Stimulated activated CD8-positive, alpha-beta memory T cell treated with anti-CD3 and anti-CD28 coated beads, Interleukin-7, amount 100 ng/mL, for 48 hours (primary cell): ENCODE data around the gene SRGAP3.

Experiments used
- DNase-seq, 2 donors: peaks; one replicate each; pipeline ENCODE4 v3.0.0-alpha.2; 2020; ENCODE audit warnings: low read depth in 1 of 2; ENCODE audit errors: extremely low read depth in 1 of 2

Gene SRGAP3

GRCh38 chr3:9067352-9067975, 182.0 kb downstream of the SRGAP3 start:
- DNase-seq, result no peak

DNA sequence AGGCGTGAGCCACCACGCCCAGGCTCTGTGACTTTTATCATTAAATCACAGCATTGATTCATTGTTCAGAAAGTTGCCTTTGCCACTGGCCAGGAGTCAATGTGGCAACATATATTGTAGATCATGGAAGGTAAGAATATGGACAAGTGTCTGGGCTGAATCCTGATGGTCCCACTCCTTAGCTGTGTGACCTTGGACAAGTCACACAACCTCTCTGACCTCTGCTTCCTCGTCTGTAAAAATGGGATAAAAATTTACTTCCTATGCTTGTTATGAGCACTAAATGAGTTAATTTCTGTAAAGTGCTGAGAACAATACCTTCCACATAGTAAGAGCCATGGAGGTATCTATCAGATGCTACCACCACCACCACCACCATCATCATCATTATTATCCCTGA, 182.7 kb downstream of the SRGAP3 start:
- DNase-seq, result no peak

GRCh38 chr3:9066141-9066540, 183.3 kb downstream of the SRGAP3 start:
- DNase-seq, result no peak

DNA sequence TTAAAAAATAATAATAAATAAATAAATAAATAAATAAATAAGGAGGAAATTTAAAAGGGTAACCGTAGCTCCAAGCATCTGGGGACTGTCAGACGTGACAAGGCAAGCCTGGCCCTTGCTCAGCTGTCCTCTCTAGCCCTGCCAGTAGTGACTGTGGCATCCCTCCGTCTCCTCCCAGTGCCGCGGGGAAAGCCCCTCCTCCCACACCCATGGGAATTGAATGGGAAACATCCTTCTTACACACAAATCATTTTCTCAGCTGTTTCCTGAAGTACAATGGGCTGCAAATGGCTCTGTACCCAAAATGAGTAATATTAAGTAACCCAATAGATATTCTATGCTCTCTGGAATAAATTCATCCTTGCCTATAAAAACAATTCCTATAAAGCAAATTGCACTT, 184.6 kb downstream of the SRGAP3 start:
- DNase-seq, result no peak

DNA sequence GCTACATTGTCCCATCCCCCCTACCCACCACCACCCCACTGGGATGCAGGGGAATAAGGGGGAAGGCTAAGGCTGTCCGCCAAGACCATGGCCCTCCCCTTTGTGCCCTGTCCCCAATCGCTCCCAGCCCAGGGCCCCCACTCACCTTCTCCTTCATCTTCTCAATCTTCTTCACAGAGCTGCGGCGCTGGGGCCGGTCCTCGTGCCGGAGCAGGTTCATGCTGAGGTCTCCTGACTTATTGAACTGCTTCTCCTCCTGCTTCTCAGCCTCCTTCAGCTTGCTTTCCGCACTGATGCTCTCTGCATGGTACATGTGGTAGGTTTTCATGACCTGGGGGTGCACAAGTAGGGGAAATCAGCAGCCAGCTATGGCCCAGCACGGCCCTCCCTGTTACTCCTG, 185.2 kb downstream of the SRGAP3 start:
- no peak for DNase-seq

- no peak for DNase-seq
Measured at GRCh38 chr3:9062570-9062969, 186.9 kb downstream of the SRGAP3 start.

DNA sequence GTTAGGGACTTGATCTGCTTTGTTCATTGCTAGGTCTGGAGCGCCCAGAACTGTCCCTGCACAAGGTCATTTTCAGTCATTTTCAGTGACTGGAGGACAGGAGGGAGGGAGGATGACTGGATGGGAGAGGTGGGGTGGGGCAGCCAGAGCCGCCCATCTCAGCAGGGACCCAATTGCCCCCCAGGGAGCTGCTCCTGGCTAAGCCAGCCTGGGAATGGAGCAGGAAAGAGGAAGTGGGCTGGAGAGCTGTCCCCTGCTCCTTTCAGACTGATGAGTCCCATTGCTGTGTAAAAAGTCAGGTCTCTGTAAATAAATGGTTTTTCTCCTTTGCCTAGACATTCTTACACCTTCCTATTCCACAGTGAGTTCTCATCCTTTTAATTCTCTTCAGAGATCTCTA, 187.8 kb downstream of the SRGAP3 start:
- no peak for DNase-seq

- DNase-seq, result no peak
Measured at GRCh38 chr3:9059489-9060400, 189.7 kb downstream of the SRGAP3 start.

GRCh38 chr3:9056581-9056980, 192.9 kb downstream of the SRGAP3 start:
- DNase-seq, result no peak

- DNase-seq, result no peak
Measured at GRCh38 chr3:9047452-9048346, 201.7 kb downstream of the SRGAP3 start.

GRCh38 chr3:9045371-9045770, 204.1 kb downstream of the SRGAP3 start:
- no peak for DNase-seq

DNA sequence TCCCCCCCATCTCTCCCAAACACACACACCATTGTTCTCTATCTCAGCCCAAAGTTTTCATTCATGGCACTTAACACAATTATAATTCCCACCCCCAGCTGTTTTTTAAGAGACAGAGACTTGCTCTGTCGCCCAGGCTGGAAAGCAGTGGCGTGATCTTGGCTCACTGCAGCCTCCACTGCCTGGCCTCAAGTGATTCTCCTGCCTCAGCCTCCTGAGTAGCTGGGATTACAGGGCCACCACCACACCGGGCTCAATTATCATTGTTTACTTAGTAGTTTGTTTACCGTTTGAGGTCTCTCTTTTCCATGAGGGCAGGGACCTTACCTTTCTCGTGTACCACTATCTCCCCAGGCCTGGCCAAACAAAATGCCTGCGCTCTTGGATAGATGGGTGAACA, 206.4 kb downstream of the SRGAP3 start:
- no peak for DNase-seq

GRCh38 chr3:9041626-9042025, 207.8 kb downstream of the SRGAP3 start:
- DNase-seq, result no peak

- no peak for DNase-seq
Measured at GRCh38 chr3:9040996-9041395, 208.4 kb downstream of the SRGAP3 start.

- DNase-seq, result no peak
Measured at GRCh38 chr3:9037144-9037711, 212.2 kb downstream of the SRGAP3 start.

DNA sequence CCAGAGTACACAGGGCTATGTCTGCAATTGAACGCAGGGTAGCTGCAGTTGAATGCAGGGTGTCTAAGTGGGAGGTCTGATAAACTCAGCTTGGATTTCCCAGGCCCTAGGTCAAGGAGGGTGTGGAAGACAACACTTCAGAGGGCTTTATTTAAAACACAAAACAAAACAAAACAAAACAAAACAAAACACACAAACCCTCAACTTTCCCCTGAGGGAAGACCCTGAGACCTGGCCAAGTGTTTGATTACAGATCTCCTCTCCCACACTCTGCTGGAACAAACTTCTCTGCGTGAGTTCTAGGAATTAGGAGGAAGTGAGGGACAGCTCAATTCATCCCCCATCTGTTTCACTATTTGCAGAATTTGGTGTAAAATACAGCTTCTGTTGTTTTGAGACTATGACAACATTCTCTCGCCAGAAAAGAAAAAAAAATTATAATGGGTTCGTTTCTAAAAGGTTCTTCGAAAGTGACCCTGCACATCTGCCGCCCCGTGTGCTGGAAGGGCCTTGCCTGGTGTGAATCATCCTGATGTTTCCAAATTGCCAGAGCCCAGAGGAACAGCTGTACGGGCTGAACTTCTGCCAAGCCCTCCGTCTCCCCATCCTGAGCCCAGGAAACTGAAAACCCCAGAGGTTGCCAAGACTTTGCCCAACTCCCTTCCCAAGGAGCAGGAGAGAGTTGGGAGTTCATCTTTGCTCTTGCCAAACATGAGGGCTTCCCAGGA, 212.9 kb downstream of the SRGAP3 start:
- no peak for DNase-seq

DNA sequence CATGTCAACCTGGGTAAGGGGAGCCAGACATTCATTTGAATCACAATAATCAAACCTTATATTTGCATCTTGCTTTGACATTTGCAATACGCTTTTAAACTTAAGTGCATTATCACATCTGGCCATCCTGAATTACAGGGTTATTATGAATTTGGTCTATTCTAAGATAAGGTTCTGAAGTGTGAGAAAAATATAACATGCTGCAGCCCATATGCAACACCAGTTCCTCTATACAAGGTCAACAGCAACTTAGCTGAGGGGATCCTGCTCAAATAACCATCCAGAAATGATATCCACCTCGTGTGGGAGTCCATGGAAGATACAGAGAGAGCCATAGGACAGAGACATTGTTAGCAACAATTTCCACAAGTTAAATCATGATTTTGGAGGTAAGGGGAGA, 213.5 kb downstream of the SRGAP3 start:
- DNase-seq, result no peak

GRCh38 chr3:9035473-9035872, 214.0 kb downstream of the SRGAP3 start:
- no peak for DNase-seq

GRCh38 chr3:9033867-9034266, 215.6 kb downstream of the SRGAP3 start:
- DNase-seq, result no peak

- no peak for DNase-seq
Measured at GRCh38 chr3:9032231-9032777, 217.1 kb downstream of the SRGAP3 start.
